GM19025 (cell line): ENCODE data around the gene RIIAD1.
"Not testable (repeated sequence)": the region's sequence is repeated elsewhere in the genome, so short reads cannot be mapped to it uniquely, and the experiment has no call there.

ENCODE experiments used
- ATAC-seq: cut with Tn5 transposase; IDR thresholded peaks from one replicate; pipeline ENCODE4 v1.9.1; 2021; ENCODE audit warnings: mild to moderate bottlenecking, low read depth, moderate library complexity; ENCODE audit not compliant: unreplicated experiment

Gene RIIAD1

DNA sequence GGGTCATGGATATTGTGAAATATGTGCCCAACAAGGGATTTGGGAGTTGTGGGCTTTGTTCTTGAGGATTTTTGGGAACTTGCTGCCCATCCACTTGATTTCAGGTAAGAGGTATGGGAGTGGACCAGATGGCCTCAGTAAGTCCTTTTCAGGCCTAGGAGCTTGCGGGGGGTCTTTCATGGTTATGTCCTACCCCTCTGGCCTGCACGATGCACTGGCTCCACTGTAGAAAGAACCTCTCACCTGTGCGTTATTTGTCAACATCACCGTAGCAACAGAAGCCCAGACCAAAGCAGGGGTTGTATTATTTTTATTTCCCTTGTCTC lies 8.6 kb downstream of the RIIAD1 start:
- no peak for ATAC-seq

DNA sequence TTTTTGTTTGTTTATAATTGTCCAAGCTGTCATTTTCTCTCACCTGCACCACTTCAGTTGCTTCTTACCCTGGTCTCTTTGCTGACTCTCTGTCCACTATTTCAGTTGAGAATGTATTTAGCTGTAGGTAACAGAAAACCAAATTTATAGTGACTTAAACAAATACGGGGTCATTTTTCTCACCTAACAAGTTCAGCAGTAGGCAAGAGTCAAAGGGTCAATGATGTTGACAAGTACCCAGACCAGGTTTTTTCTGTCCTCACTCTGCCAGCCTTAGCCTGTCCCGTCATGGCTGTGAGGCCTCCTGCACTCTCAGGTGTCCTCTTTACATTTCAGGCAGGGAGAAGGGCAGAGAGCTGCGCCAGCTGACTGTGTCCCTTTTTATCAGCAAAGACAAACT lies 11.8 kb downstream of the RIIAD1 start:
- no peak for ATAC-seq

DNA sequence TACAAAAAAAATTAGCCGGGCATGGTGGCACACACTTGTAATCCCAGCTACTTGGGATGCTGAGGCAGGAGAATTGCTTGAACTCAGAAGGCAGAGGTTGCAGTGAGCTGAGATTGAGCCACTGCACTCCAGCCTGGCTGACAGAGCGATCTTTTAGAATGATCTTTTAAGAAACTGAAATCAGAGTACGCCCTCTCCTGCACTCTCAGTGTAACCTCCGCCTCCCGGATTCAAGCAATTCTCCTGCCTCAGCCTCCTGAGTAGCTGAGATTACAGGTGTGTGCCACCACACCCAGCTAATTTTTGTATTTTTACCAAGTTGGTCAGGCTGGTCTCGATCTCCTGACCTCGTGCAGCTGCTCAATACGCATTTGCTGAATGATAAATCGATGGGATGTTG lies 12.7 kb downstream of the RIIAD1 start:
- not testable (repeated sequence) for ATAC-seq

DNA sequence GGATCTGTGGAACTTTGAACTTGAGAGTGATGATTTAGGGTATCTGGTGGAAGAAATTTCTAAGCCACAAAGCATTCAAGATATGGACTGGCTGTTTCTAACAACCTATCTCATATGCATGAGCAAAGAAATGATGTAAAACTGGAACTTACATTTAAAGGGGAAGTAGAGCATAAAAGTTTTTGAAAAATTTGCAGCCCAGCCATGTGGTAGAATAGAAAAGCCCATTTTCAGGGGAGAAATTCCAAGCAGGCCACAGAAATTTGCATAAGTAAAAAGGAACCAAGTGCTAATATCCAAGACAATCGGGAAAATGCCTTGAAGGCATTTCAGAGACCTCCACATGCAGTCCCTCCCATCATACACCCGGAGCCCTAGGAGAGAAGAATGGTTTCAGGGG lies 15.7 kb downstream of the RIIAD1 start:
- no peak for ATAC-seq

DNA sequence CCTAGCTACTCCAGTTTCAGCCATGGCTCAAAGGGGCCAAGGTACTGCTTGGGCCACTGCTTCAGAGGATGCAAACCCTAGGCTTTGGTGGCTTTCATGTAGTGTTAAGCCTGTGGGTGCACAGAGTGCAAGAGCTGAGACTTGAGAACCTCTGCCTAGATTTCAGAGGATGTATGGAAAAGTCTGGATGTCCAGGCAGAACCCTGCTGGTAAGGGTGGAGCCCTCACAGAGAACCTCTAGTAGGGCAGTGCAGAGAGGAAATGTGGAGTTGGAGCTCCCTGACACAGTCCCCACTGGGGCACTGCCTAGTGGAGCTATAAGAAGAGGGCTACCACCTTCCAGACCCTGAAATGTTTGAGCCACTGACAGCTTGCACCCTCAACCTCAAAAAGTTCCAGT lies 16.2 kb downstream of the RIIAD1 start:
- ATAC-seq: no peak

DNA sequence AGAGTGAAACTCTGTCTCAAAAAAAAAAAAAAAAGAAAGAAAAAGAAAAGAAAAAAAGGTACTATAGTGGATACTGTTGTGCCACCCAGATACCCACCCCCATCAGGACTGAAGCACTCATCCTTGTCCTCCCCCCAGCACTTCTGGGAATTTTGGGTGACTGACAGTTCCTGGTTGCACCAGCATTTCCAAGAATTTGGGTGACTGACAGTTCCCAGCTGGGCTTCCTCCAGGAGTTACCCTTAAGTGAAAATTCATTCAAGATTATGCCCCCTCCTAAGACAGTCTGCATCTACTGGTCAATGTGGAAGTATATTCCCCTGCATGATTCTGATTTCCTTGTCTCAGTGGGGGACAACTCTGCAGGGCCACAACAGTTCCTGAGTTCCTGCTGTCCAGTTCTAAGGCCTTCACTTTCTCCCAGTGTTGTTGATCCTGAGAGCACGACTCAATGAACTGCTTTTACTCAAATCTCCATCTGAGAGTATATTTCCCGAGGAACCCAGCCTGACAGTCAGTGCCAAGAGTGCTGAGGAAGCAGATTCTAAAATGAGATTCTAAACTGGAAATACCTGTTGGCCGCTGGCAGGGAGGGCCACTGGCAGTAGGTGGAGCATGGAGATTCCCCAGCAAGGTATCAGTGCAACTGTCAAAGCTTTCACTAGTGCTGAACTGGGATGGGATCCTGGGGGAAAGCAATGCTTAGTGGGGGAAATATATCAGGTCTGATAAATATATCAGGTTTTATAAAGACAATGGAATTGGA lies 18.5 kb downstream of the RIIAD1 start:
- ATAC-seq: no peak

DNA sequence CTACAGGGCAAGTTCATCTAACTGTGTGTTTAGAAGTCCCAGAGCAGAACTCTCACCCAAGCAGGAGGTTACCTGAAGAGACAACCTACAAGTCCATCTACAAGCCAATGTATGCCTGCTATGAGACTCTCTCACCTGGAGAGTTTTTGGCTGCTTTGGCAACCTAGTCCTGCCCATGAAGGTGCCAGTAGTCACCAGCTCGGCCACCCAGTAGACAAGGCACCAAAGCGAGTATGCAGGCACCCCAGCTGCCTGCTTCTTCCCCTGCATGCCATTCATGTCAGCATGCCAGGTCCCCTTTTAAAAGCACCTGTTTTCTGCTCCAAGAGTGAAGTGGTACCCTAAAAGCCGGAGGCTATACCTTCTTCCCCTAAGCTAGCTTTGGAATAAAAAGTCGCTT lies 20.2 kb downstream of the RIIAD1 start:
- ATAC-seq: no peak

DNA sequence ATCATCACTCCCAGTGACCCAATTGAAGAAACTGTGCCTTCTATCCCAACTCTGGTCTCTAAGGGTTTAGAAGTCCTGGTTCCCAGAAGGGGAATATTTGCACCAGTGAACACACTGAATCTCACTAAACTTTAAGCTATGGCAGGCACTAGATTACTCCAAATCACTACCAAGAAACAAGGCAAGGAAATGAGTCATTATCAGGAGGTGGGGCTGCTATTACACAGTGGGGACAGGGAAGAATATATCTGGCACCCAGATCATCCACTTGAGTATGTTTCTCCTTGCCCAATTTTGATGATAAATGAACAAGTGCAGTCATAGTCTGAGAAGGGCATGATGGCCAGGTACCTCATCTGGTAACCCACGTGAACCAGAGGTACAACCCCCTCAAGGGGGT lies 35.0 kb downstream of the RIIAD1 start:
- no peak for ATAC-seq

DNA sequence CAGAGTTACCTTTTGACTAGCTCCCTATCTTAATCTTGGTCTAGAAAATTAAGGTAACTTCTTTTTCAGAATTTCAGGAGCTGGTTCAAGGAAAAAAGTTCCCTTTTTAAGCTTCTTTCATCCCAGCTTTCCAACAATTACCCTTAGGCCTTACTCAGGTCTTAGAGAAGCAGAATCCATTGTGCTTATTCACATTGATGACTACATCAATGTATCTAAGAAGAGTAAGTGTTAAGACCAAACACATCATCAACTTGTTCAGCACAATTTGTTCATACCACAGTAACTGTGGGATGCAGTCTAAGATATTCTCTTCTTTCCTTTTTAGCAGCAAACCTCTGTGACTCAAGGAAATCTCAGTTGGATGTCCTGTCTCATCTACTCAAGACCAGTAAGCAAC lies 37.9 kb downstream of the RIIAD1 start:
- no peak for ATAC-seq

DNA sequence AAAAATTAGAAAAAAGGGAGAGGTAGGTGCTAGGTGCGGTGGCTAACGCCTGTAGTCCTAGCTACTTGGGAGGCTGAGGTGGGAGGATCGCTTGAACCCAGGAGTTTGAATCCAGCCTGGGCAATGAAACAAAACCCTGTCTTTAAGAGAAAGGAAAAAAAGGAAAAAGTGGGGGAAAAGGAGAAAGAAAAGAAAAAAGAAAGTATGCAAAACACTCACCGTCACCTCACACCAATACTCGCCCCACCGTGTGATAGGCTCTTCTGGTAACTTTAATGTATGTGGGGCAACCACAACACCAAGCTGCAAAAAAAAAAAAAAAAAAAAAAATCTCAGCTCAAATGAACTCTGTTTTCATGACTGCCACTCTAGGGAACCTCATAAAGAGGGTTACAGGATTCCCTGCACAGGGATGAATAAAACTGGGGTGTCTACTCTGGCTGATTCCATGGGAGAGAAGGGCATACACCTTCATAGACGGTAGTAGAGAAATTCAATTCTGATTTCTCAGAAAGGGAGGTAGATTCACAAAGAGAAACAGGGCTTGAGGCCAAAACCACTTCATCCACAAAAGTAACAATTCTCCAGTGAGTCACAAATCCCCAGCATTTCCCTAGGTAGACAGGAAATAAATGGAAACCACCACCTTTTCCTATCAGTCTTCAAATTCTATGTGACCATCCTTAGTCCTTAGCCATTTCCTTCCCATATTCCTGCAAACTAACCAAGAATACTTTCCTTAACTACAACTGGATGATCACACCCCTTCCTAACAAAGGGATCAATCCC lies 39.5 kb downstream of the RIIAD1 start:
- no peak for ATAC-seq

DNA sequence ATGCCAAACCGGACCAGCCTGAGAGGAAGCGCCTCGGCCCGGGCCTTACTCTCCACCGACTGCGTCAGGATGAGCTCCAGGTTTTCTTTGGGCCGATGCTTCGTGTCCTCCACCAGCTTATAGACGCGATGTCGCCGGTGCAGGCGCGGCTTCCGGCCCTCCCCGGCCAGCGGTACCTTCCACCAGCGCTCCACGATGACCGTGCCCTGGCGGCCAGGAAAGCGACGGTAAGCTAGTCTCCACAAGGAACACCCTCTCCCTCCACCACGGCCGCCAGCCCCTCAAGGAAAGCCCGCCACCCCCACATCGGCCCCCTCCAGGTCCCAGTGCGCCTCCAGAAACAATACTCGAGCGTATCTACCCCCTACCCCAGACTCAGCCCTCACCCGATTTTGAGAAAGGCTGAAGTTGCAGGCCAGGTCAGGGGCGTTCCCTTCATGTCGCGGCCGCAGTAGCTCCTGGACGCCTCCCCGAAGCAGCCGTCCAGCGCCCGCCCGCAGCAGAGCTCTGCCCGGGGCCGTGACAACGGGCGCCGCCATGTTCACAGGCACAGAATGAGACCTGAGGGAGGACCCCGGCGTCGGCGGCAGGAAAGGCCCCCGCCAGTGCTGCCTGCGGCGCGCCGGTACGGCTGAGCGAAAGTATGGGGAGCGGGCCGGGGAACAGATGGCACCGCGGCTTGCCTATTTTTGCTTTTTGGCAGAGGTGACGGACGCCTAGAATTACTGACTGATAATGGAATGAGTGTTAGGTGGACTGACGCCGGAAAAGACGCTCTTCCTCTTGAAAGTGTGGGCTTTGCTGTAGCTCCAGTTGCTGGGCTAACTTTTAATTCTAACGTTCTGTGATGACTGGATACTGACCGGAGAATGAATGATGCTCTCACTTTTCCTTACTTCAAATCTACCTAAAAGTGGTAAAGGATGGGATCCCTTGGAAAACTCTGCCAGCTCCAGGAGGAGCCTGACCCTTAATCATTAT lies 41.9 kb downstream of the RIIAD1 start, which contains the start of gene MRPL9:
Gene MRPL9, minus strand, starts transcription at position 556 of the 981 bp plus-strand sequence. Its CDS starts 17 bp downstream, at position 539.
- ATAC-seq: peak; percentile 94

DNA sequence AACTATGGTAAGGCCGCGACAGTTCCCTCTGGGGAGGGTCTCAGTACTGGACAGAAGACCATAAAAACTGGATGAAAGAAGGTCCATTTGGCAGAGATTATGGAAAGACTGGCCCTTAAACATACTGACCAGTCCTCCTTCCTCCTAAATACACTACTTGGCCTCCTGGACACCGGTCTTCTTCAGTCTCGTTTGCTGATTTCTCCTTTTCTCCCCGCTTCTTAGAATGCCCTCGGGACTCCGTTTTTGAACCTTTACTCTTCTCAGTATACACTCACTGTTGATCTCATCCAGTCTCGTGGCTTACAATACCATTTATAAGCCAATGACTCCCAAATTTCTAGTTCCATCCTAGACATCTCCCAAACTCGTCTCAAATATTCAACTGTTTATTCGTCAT lies 42.7 kb downstream of the RIIAD1 start:
- ATAC-seq: no peak

DNA sequence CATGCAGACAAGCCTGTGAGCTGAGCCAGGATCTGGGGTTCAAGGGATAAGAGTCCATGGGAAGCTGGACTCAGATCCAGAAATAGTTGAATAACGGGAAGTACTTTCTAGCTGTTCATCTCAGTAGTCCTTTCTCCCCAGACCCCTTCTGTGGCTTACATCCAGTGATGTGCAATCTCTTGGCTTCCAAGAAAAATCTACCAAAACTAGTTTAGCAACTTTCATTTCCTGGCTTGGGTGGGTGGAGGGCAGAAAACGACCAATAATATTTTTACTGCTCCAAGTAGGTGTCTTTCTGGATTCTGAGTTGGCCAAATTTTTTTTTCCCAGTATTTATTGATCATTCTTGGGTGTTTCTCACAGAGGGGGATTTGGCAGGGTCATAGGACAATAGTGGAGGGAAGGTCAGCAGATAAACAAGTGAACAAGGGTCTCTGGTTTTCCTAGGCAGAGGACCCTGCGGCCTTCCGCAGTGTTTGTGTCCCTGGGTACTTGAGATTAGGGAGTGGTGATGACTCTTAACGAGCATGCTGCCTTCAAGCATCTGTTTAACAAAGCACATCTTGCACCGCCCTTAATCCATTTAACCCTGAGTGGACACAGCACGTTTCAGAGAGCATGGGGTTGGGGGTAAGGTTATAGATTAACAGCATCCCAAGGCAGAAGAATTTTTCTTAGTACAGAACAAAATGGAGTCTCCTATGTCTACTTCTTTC lies 47.2 kb downstream of the RIIAD1 start:
- ATAC-seq: not testable (repeated sequence)

DNA sequence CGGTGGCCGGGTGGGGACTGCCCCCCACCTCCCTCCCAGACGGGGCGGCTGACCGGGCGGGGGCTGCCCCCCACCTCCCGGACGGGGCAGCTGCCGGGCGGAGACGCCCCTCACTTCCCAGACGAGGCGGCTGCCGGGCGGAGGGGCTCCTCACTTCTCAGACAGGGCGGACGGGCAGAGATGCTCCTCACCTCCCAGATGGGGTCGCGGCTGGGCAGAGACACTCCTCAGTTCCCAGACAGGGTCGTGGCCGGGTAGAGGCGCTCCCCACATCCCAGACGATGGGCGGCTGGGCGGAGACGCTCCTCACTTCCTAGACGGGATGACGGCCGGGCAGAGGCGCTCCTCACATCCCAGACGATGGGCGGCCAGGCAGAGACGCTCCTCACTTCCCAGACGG lies 47.9 kb downstream of the RIIAD1 start:
- ATAC-seq: not testable (repeated sequence)

DNA sequence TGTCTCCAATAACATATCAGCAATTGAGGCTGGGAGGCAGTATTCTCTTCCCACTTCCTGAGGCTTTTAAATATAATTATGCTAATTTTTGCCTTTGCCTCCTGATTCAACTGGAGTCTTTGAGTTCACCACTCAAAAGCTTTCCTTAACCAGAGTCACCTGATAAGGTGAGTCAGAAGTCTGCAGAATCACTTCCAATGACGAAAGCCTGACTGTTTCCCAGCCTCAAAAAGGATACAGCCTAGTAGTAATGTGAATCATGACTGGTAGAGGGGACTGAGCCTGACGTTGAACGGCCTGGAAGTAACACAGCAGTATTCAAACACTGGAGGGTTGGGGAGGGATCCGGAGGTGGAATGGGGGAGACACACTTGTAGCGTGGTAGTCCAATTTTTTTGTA lies 52.4 kb downstream of the RIIAD1 start:
- ATAC-seq: no peak

DNA sequence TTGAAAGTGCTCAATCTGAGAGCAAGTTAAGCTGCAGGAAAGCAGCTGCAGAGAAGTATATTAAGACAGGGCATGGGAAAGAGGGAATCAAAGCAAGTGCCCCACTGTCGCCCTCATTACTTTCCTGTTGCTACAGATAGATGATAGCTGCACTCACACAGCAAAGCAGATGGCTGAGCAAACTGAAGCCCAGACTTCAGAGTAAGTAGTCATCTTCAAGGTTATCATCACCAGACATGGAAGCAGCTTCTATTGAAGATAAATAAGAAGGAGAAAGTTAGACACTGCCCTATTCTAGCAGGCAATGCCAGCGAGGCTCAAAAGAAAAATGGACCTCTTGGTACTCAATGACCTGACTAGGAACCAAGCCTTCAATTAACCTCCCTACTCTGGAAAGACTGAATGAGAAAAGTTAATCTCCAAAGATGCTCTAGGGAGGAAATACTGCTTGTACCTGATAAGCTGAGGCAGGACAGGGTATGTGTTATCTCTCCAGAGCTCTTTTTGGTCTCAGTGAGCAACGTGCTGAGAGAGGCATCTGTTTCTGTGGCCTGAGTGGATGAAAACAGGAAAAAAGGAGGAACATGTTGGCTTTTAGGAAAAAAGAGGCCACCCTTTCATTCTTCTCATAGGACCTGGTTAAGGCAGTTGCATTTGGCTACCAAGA lies 53.1 kb downstream of the RIIAD1 start:
- ATAC-seq: no peak

DNA sequence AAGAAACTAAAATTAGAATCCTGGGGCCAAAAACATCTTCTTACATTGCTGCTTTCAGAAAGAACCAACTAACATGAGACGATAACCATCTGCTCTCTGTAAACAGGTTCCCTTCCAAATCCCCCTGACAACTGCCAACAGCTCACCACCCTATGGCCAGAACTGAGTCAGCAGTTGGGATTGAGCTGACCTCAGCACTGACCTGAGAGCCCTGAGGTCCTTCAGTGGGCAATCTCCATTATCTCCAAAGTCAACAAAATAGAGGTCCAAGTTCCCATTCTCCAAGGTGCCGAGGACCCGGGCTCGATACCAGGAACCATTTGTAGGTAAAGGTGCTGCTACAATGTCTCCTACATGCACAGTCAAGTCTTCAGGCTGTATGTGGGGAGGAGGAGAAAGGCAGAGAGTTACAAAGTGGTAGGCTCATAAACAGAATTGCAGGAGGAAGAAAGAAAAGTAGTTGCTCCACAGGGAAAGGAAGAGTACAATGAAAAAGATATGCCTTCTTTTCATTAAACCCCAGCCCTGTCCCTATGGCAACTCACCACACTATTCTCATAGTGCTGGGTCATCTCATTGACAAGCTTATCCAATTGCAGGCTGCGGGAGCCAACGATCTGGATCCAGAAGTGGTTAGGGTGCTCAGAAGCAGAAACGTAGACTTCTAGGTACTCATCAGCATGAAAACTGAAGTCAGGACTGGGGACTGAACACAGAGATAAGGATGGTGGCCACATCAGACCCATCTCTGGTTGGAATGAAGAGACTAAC lies 54.8 kb downstream of the RIIAD1 start:
- ATAC-seq: no peak

DNA sequence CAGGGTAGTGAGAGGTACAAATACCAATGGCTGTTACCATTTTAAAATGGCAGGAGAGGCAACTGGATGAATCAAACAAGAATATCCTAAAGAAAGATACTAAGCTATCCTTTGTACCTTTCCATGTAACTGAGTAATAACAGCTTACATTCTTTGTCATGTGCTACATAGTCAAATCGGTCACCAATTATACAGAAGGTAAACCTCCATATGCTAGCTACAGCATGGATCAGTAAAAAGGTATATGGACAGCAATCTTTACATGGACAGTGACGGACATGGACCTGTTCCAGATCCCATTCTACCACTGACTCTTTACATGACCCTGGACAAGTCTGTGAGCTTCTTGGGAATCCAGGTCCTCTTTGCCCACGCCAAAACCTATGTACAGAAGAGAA lies 55.3 kb downstream of the RIIAD1 start:
- ATAC-seq: no peak

DNA sequence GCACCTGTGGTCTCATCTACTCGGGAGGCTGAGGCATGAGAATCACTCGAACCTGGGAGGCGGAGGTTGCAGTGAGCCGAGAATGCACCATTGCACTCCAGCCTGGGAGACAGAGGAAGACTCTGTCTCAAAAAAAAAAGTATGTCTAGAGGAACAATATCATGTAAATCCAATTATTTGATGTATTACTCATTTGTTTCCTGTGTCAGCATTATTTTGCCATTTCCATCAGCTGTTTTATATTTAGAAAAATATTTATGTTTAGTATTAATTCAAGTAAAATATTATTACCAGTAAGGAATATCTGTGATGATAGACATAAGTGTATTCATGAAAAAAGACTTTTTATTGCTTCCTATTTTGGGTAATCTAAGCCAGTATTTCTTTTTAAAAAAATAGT lies 56.0 kb downstream of the RIIAD1 start:
- ATAC-seq: no peak
